Measurements from ENCODE around the gene EXOG. TPM values are rescaled to one million over a fixed set of nuclear protein-coding genes. Genes with fewer than 3 reads are reported as not detected.

Gene EXOG
- total and polyA plus RNA-seq, 11 donors = 18.3 to 35.9 (median 25.0) TPM

GRCh38 chr3:38465588-38466154 is 30.5 kb upstream of the EXOG start:
- Histone ChIP-seq H3K27me3 (no peaks in the 10 kb centered on the region), H3K27ac (no peak overlapping the region), H3K4me3 (no peak overlapping the region), H3K4me1 (peaks cover 0 to 20% (median 9%) of the 10 kb centered on the region in 12 donors), H3K36me3 (no peaks in the 10 kb centered on the region), H3K9me3 (peaks cover 0 to 31% (median 10%) of the 10 kb centered on the region in 12 donors)
- DNase-seq = no peak
- intact Hi-C loops (cut with DNase I) = no loop called here
- TF ChIP-seq CTCF (IDR thresholded peaks at IDR 0.05) = no peak
- TF ChIP-seq POLR2A (IDR thresholded peaks at IDR 0.05) = no peak
- 95 to 100% (median 98%) methylated on average over 1 of the region's 1 CpG for WGBS, 4 donors
- ATAC-seq = no peak

- H3K9me3 ChIP-seq = peaks cover 0 to 32% (median 10%) of the 10 kb centered on the region in 12 donors
- H3K36me3 ChIP-seq = no peaks in the 10 kb centered on the region
- H3K27ac ChIP-seq = no peak overlapping the region
- TF ChIP-seq POLR2A (IDR thresholded peaks at IDR 0.05) = no peak
- TF ChIP-seq CTCF (IDR thresholded peaks at IDR 0.05) = no peak
- no peak overlapping the region for H3K4me3 ChIP-seq
- DNase-seq (no peak), ATAC-seq (no peak)
- intact Hi-C loops (cut with DNase I) = loop anchor here in 1 of 10 donors (1.0 kb wide), 1 partner anchor 117 kb away; no protein-coding TSS in a partner anchor
- H3K4me1 ChIP-seq = peaks cover 0 to 25% (median 11%) of the 10 kb centered on the region in 12 donors
- 58 to 76% (median 68%) methylated on average over 1 of the region's 1 CpG for WGBS, 4 donors
- no peaks in the 10 kb centered on the region for H3K27me3 ChIP-seq
These were observed 27.4 kb upstream of the EXOG start for GRCh38 chr3:38468765-38469164.

DNA sequence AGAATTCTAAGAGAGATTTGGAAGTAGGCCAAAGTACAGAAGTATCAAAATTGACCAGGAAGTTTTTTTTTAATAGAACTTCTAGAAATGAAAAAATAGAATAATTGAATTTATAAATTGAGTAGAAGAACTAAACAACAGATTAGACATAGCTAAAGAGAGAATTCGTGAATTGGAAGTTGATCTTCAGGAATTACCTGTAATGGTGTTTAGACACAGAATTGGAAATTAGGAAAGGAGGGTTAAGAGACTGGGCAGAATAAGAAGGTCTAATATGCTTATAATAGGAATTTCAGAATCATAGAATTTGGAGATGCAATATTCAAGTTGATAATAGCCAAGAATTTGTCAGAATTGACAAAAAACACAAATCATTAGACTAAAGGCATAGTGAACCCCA is 26.3 kb upstream of the EXOG start:
- DNase-seq (no peak), ATAC-seq (no peak)
- TF ChIP-seq POLR2A (IDR thresholded peaks at IDR 0.05) = no peak
- no peak for TF ChIP-seq CTCF (IDR thresholded peaks at IDR 0.05)
- Histone ChIP-seq H3K9me3 (peaks cover 0 to 32% (median 10%) of the 10 kb centered on the region in 12 donors), H3K36me3 (no peaks in the 10 kb centered on the region), H3K27me3 (no peaks in the 10 kb centered on the region), H3K27ac (no peak overlapping the region), H3K4me3 (no peak overlapping the region), H3K4me1 (peaks cover 0 to 25% (median 11%) of the 10 kb centered on the region in 12 donors)
- intact Hi-C loops (cut with DNase I) = loop anchor here in 7 of 10 donors (10.0 kb wide), 6 partner anchors 75 to 465 kb away; partner anchors contain the start of genes ACAA1 (in 2 of the 7) and MYD88 (in 2 of the 7)
- 92 to 98% (median 96%) methylated on average over 1 of the region's 1 CpG for WGBS, 4 donors

GRCh38 chr3:38471260-38471857 is 24.8 kb upstream of the EXOG start:
- TF ChIP-seq CTCF (IDR thresholded peaks at IDR 0.05) (no peak), POLR2A (IDR thresholded peaks at IDR 0.05) (no peak)
- peaks cover 0 to 25% (median 10%) of the 10 kb centered on the region in 12 donors for H3K4me1 ChIP-seq
- no peak overlapping the region for H3K27ac ChIP-seq
- DNase-seq (no peak), ATAC-seq (no peak)
- 91 to 93% (median 91%) methylated on average over 3 of the region's 3 CpGs for WGBS, 4 donors
- H3K9me3 ChIP-seq = peaks cover 0 to 24% (median 10%) of the 10 kb centered on the region in 12 donors
- intact Hi-C loops (cut with DNase I) = loop anchor here in 7 of 10 donors (10.0 kb wide), 6 partner anchors 77 to 467 kb away; partner anchors contain the start of genes ACAA1 (in 2 of the 7) and MYD88 (in 2 of the 7)
- no peaks in the 10 kb centered on the region for H3K27me3 ChIP-seq
- H3K36me3 ChIP-seq = no peaks in the 10 kb centered on the region
- no peak overlapping the region for H3K4me3 ChIP-seq
